OCI-LY7 (cell line): ENCODE data around the gene IQSEC1. TPM values are rescaled to one million over a fixed set of nuclear protein-coding genes. Genes with fewer than 3 reads are reported as not detected.
A peak's percentile ranks its signal among the peaks of the same experiment; 100 is the strongest.

Source experiments
- BruUV-seq: library from RNA; stranded (reverse); fragments of 400-500 nt; replicated peaks from 2 replicates; lab custom pipeline; 2021; lab: Mats Ljungman, UMichigan
- CTCF ChIA-PET: fragments of 300-600 bp; sonication (Branson Sonifier 250); formaldehyde crosslinking; loops from one replicate; lab custom pipeline; 2022; ENCODE audit warnings: antibody characterized with exemption; ENCODE audit not compliant: unreplicated experiment; lab: Charles Lee
- POLR2A ChIA-PET: fragments of 300-600 bp; sonication (Branson Sonifier 250); formaldehyde crosslinking; loops from one replicate; lab custom pipeline; 2022; ENCODE audit warnings: antibody characterized with exemption; lab: Charles Lee
- DNase-seq: peaks from one replicate; pipeline ENCODE4 v3.0.0-alpha.2; 2015; ENCODE audit warnings: low spot score
- H2AFZ ChIP-seq: fragments of 200-600 bp; sonication (generic), shearing (Covaris generic); 2 replicates; pipeline ENCODE4 v1.6.1; 2014; ENCODE audit warnings: mild to moderate bottlenecking, antibody characterized with exemption, low read length, moderate library complexity
- H3K27ac ChIP-seq: fragments of 200-600 bp; sonication (generic); 2 replicates; pipeline ENCODE4 v1.5.1; 2014; ENCODE audit warnings: mixed run types, low read depth, mild to moderate bottlenecking, moderate library complexity, low read length, inconsistent platforms; ENCODE audit not compliant: poor library complexity, severe bottlenecking
- H3K36me3 ChIP-seq: fragments of 200-600 bp; sonication (generic); 2 replicates; pipeline ENCODE4 v1.6.1; 2014; ENCODE audit warnings: mild to moderate bottlenecking, antibody characterized with exemption, low read length, moderate library complexity, mixed read lengths; ENCODE audit not compliant: insufficient read depth
- H3K4me1 ChIP-seq: fragments of 200-600 bp; sonication (generic); 2 replicates; pipeline ENCODE4 v1.5.1; 2014; ENCODE audit warnings: mild to moderate bottlenecking, low read length; ENCODE audit not compliant: insufficient read depth, poor library complexity, severe bottlenecking
- H3K4me2 ChIP-seq: fragments of 200-600 bp; sonication (generic); 2 replicates; pipeline ENCODE4 v1.6.1; 2014; ENCODE audit warnings: mild to moderate bottlenecking, low read length
- H3K4me3 ChIP-seq: fragments of 200-600 bp; sonication (generic); 2 replicates; pipeline ENCODE4 v1.5.1; 2014; ENCODE audit warnings: mild to moderate bottlenecking, low read depth, low read length; ENCODE audit not compliant: poor library complexity, severe bottlenecking
- H3K79me2 ChIP-seq: fragments of 200-600 bp; sonication (generic); 2 replicates; pipeline ENCODE4 v1.6.1; 2016; ENCODE audit warnings: low read depth, mild to moderate bottlenecking, low read length, moderate library complexity, mixed read lengths; ENCODE audit not compliant: insufficient read depth
- H3K9me2 ChIP-seq: fragments of 200-600 bp; sonication (generic); 2 replicates; pipeline ENCODE4 v1.6.1; 2016; ENCODE audit warnings: mild to moderate bottlenecking, low read length, mixed read lengths; ENCODE audit not compliant: insufficient read depth
- H3K9me3 ChIP-seq: fragments of 200-600 bp; sonication (generic); 2 replicates; pipeline ENCODE4 v1.6.1; 2014; ENCODE audit warnings: mild to moderate bottlenecking, mixed run types, low read length, mixed read lengths
- H4K20me1 ChIP-seq: fragments of 200-600 bp; sonication (generic); 2 replicates; pipeline ENCODE4 v1.6.1; 2014; ENCODE audit warnings: mild to moderate bottlenecking, antibody characterized with exemption, low read length, moderate library complexity, mixed read lengths; ENCODE audit not compliant: insufficient read depth
- CTCF ChIP-seq: fragments of 200-600 bp; sonication (generic); conservative IDR thresholded peaks from 2 replicates; pipeline ENCODE4 v1.5.1; 2014; ENCODE audit warnings: mild to moderate bottlenecking, antibody characterized with exemption, low read length, moderate library complexity, mixed read lengths
- EZH2phosphoT487 ChIP-seq: fragments of 200-600 bp; sonication (generic); IDR thresholded peaks from 2 replicates; pipeline ENCODE4 v1.6.1; 2018; ENCODE audit warnings: low read depth, borderline replicate concordance, mild to moderate bottlenecking, mixed run types, antibody characterized with exemption, low read length, moderate library complexity, mixed read lengths
- intact Hi-C: fragments of 100-400 bp; cut with micrococcal nuclease; formaldehyde crosslinking; loops from one replicate; pipeline ENCODE4 v1.10.0; 2022; ENCODE audit not compliant: unreplicated experiment
- total RNA-seq, 2 experiments: library from RNA; depleted of rRNA in 1 of 2; stranded (reverse); fragments of >200 nt in 1 of 2; shearing (Covaris generic) in 1 of 2; gene quantifications; 2 replicates each; pipeline ENCODE4 v1.2.3, GENCODE V29; 2014 to 2022

The IQSEC1 gene
- total RNA-seq, 2 experiments from 2014 or later, result 25.2 to 70.1 TPM

- ChIA-PET CTCF (no interaction called here), POLR2A (interaction anchor here (0.9 kb wide), 1 partner anchor 31 kb away, joined by 4 read pairs; no protein-coding TSS in a partner anchor)
- Histone ChIP-seq H3K9me2 (no peaks in the 10 kb centered on the region), H3K36me3 (peaks cover 11% of the 10 kb centered on the region; the same call in 1 of the 2 replicates), H3K4me3 (peak overlapping the region; percentile 46), H3K4me1 (peaks cover 28% of the 10 kb centered on the region), H3K4me2 (peak overlapping the region; percentile 73), H2AFZ (no peak overlapping the region), H4K20me1 (peaks cover 38% of the 10 kb centered on the region; the same call in 1 of the 2 replicates), H3K79me2 (peaks cover 32% of the 10 kb centered on the region), H3K9me3 (no peaks in the 10 kb centered on the region), H3K27ac (no peak overlapping the region)
- no peak for TF ChIP-seq EZH2phosphoT487
- TF ChIP-seq CTCF, result no peak
- no TSS peak for BruUV-seq
- DNase-seq, result peak; percentile 86
- intact Hi-C loops, result no loop called here
These were observed 105.5 kb downstream of the IQSEC1 start for GRCh38 chr3:12967606-12968351.

DNA sequence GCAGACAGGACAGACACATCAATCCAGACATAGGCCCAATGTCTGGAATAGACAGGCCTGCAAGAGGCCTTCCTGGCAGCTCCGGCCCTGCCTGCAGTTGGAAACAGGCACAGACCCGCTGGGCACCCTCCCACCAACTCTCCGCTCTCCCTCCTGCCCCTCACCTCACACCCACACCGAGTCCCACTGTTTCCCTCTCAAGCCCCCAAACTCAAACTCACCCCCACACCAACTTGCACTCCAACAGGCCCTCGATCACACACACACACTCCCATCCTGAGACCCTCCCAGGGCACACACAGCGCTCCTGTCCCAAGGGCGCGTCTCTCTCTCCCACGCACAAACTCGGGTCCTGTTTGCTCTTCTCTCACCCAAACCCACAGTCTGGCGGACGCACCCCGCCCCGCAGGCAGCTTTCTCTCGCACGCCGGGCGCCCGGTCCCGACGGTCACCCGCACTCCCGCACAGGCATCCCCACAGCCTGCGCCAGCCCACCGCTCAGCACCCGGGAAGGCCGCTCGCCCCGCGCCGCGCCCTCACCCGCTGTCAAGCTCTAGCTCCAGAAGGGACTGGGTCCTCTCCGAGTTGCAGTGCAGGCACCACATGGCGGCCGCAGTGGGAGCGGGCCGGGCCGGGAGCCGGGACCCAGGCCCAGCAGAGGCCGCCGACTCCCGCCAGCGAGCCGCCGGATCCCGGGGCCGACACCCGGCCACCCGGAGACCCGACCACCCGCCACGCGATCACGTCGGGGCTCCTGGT is 106.2 kb downstream of the IQSEC1 start:
- H3K4me1 ChIP-seq, result peaks cover 29% of the 10 kb centered on the region
- TF ChIP-seq EZH2phosphoT487, result no peak
- no peak for TF ChIP-seq CTCF
- POLR2A ChIA-PET, result interaction anchor here (0.9 kb wide), 1 partner anchor 32 kb away, joined by 4 read pairs; no protein-coding TSS in a partner anchor
- H3K79me2 ChIP-seq, result peaks cover 33% of the 10 kb centered on the region
- H3K27ac ChIP-seq, result no peak overlapping the region
- H3K4me3 ChIP-seq, result no peak overlapping the region
- H2AFZ ChIP-seq, result no peak overlapping the region
- H3K4me2 ChIP-seq, result peak overlapping the region; percentile 27; the same call in 1 of the 2 replicates
- BruUV-seq, result no TSS peak
- no peak for DNase-seq
- no peaks in the 10 kb centered on the region for H3K9me3 ChIP-seq
- peaks cover 14% of the 10 kb centered on the region; the same call in 1 of the 2 replicates for H3K36me3 ChIP-seq
- CTCF ChIA-PET, result no interaction called here
- H3K9me2 ChIP-seq, result no peaks in the 10 kb centered on the region
- intact Hi-C loops, result no loop called here
- peaks cover 43% of the 10 kb centered on the region for H4K20me1 ChIP-seq
